ENCODE results near the gene PTX4.

DNA sequence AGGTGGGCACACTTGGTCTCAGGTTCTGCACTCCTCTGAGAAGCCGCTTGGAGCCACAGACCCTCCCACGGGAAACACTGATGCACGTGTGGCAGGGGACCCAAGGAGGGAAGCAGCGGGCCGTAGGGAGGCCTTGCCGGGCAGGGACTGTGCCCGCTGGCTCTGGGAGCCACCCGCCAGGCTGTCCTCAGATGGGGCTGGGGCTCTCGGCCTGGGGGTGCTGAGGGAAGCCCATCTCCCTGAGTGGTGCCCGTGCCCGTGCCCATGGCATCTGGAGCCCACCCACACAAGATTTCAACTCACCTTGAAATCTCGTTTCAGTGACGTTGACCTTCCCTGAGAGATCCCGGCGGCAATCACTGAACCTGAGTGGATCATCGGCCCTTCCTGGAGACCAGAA is 31.8 kb downstream of the PTX4 start:
- TF ChIP-seq, protein P1, sequence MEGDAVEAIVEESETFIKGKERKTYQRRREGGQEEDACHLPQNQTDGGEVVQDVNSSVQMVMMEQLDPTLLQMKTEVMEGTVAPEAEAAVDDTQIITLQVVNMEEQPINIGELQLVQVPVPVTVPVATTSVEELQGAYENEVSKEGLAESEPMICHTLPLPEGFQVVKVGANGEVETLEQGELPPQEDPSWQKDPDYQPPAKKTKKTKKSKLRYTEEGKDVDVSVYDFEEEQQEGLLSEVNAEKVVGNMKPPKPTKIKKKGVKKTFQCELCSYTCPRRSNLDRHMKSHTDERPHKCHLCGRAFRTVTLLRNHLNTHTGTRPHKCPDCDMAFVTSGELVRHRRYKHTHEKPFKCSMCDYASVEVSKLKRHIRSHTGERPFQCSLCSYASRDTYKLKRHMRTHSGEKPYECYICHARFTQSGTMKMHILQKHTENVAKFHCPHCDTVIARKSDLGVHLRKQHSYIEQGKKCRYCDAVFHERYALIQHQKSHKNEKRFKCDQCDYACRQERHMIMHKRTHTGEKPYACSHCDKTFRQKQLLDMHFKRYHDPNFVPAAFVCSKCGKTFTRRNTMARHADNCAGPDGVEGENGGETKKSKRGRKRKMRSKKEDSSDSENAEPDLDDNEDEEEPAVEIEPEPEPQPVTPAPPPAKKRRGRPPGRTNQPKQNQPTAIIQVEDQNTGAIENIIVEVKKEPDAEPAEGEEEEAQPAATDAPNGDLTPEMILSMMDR (IDR thresholded peaks at IDR 0.05; ENCODE audit: low read depth, low read length), result no peak
- no peak for TF ChIP-seq POLR2A (IDR thresholded peaks at IDR 0.05; ENCODE audit: extremely low read depth, insufficient read length)
- TF ChIP-seq, protein P2, sequence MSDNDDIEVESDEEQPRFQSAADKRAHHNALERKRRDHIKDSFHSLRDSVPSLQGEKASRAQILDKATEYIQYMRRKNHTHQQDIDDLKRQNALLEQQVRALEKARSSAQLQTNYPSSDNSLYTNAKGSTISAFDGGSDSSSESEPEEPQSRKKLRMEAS (IDR thresholded peaks at IDR 0.05; ENCODE audit: low read depth, low read length), result no peak
- TF ChIP-seq MYC (IDR thresholded peaks at IDR 0.05; ENCODE audit: low read depth, low read length), result no peak
